ENCODE results near the gene NAXE.

NAXE gene

DNA sequence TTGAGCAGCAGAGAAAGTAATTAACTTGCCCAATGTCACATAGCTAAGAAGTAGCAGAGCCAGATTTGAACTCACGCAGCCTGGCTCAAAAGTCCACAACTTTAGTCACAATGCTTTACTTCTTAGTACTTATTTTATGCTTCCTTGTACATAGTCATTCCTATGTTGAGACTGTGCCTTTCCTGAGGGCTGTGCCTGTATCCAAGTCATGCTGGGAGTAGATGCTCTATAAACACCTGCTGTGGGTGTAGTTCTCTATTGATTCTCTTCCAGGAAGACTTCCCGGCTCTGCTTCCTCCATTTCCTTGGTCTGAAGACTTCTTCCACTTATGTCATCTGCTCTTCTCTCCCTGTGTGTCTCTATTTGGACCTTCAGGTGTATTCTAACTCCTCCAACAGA lies 35.9 kb upstream of the NAXE start:
- no peak overlapping the region for H3K27ac ChIP-seq
- TF ChIP-seq, protein P1, sequence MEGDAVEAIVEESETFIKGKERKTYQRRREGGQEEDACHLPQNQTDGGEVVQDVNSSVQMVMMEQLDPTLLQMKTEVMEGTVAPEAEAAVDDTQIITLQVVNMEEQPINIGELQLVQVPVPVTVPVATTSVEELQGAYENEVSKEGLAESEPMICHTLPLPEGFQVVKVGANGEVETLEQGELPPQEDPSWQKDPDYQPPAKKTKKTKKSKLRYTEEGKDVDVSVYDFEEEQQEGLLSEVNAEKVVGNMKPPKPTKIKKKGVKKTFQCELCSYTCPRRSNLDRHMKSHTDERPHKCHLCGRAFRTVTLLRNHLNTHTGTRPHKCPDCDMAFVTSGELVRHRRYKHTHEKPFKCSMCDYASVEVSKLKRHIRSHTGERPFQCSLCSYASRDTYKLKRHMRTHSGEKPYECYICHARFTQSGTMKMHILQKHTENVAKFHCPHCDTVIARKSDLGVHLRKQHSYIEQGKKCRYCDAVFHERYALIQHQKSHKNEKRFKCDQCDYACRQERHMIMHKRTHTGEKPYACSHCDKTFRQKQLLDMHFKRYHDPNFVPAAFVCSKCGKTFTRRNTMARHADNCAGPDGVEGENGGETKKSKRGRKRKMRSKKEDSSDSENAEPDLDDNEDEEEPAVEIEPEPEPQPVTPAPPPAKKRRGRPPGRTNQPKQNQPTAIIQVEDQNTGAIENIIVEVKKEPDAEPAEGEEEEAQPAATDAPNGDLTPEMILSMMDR (conservative IDR thresholded peaks at IDR 0.05) = no peak

DNA sequence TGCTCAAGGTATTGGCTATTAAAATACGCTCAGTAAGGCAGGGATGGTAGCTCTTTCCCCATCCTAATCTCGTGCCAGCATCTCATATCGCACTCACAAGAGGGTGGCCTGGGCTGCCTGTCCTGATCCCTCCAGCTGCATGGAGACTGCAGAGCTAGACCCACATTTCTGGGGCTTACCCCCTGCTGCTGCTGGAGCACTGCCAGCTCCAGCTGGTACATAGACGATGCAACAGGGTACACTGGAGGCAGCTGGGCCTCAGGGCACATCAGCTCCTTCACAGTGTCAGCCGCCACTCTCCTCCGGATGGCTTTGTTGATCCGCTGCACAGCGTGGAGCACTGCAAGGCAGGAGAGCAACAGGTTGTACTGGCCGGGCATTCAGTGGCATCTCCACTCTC lies 35.2 kb upstream of the NAXE start:
- H3K27ac ChIP-seq = no peak overlapping the region
- TF ChIP-seq, protein P1 (conservative IDR thresholded peaks at IDR 0.05) = no peak

DNA sequence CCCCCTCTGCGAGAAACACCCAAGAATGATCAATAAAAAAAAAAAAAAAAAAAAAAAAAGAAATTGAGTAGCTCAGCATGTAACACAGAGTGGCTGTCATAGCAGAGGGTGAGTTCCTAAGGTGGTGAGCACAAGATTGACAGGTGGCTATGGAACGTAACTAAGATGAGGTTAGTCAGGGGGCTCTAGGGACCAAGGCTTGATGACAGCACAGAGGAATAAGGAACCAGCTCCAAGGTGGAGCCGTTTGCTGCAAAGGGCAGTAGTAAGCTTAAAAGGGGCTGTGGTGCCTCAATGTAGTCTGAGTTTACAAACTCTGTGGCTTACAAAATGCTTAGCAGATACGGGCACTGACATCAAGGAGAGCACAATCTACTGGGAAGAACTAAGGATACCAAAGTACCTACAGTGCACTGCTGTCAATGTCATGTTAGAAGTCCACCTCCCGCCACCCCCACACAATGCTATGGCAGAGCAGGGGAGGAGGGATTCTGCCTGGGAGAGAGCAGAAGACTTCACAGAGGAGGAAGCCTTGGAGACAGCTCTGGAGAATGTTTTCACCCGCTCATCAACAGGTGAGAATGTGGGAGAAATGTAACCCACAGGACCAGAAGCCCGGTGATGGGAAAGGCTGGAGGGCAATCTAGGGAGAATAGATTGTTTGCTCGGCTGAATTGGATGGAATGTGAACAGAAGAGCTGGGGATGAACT lies 32.3 kb upstream of the NAXE start:
- peak overlapping the region; percentile 16 for H3K27ac ChIP-seq
- TF ChIP-seq, protein P1 (conservative IDR thresholded peaks at IDR 0.05) = no peak

DNA sequence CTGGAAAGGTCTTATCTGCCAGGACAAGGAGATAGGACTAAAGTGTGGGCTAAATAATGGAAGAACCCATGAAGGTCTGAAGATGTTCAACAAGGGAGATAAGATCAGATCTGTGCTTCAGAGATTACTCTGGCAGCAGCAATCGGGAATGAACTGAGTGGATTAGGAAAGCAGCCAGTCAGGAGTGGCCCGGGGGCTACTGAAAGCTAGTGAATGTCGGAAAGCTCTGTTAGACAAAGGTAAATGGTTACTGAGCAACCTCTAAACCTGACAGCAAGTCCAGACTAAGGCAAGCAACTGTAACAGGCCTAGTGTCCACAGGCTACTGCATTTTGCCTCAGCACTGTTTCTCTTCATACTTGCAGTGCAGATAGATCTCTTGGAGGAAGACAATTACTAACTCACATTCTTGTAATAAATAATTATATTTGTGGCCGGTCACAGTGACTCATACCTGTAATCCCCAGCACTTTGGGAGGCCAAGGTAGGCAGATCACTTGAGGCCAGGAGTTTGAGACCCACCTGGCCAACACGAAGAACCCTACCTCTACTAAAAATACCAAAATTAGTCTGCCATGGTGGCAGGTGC lies 31.7 kb upstream of the NAXE start:
- H3K27ac ChIP-seq = peak overlapping the region; percentile 16
- TF ChIP-seq, protein P1 (conservative IDR thresholded peaks at IDR 0.05) = no peak

DNA sequence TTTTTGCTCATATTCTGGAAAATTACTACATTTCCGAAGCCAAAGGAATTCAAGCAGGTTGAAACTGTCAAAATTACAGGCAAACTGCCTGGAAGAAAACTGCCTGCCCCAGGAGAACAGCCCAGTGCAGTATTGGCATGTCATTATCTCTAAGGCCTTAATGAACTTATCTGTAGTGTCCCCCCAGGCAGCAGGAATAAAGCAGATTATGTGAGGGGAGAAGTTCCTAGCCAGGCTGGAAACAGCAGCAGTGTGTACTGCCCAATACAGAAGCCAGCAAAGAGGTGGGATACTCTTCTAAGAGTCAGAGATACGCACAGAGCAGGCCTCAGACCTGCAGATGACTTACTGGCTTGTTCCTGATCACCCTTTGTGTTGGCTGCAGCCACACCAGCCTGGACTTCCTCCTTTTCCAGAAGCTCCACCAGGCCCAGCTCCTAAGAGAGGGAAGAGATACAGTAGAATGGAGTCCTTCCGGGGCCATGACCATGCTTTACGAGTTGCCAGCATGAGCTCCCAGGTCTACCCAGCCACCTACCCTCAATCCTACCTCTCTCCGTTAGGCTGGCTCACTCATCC lies 30.9 kb upstream of the NAXE start:
- TF ChIP-seq, protein P1 (conservative IDR thresholded peaks at IDR 0.05) = no peak
- no peak overlapping the region; the same call in 1 of the 2 replicates for H3K27ac ChIP-seq

DNA sequence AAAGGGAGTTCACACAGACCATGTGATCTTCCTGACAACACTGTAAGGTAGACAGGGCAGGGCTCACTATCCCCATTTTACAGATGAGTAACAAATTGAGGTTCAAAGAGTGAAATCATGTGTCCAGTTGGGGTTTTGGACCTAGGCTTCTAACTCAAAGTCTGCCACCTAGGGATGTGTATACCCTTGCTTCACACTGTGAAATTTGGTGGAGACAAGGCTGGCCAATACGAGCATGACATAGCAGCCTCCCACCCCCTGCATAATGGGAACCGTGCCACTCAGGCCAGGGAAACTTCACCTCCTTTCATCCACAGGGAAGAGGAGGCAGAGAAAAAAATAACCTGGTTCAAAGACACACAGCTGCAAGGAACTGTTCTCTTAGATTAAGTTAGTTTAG lies 26.1 kb upstream of the NAXE start:
- no peak overlapping the region for H3K27ac ChIP-seq

DNA sequence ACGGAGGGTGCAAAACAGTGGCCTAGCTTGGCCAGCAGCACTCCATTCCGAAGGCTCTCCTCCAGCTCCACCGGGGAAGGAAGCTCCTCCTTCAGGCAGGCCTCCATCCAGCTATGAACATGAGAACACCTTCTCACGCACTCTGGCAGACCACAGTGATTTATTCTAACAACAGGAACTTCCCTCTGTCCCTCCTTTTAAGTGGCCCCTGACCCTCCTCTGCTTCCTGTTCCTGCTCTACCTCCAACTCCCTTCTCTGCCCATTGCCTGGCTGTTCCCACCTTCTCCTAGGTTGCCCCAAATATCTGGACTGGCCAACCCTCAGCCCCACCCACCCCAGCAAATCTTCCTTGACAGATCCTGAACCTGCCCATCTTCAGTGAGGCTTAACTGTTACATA lies 25.1 kb upstream of the NAXE start:
- TF ChIP-seq, protein P1 (conservative IDR thresholded peaks at IDR 0.05) = no peak
- H3K27ac ChIP-seq = no peak overlapping the region

More for the DNA sequence above, 26.1 kb upstream of the NAXE start:
- TF ChIP-seq, protein P1 (conservative IDR thresholded peaks at IDR 0.05) = no peak

Data from VCaP (cell line).